ENCODE data around the gene EVI5L.
"Not testable (repeated sequence)": the region's sequence is repeated elsewhere in the genome, so short reads cannot be mapped to it uniquely, and the experiment has no call there.

The EVI5L gene

DNA sequence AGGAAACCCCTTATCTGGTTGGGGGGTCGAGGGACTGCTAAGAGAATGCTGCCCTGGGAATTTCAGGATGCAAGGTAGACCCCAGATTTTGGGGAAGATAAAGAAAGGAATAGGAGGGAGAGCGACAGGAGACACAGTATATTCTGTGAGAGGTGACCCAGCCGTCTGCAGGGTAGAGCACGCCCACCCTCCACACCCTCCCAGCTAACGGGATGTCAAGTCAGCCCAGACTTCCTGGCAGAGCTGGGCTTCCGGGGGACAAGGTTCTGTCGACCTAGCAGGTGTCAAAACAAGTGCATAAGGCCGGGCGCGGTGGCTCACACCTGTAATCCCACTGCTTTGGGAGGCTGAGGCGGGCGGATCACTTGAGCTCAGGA is 44.9 kb downstream of the EVI5L start:
- no peak for DNase-seq

DNA sequence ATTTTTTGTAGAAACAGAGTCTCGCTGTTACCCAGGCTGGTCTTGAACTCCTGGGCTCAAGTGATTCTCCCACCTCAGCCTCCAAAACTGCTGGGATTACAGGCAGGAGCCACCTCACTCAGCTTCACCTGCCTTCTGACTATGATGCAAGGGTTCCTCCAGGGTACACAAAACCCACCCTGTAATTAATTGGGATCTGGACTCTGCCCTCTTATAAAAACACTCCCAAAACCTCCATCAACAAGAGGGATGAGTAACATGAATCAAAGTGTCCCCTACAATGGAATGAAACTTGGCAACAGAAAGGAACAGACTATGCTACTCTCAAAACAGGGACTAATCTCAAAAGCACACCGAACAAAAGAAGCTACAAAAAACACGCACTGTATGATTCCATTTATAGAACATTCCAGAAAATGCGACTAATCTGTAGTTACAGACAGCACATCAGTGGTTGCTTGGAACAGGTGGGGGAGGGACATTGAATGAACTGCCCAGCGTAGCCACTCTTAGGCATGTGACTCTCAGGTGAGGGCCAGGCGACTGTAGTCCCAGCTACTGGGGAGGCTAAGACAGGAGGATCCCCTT is 47.3 kb downstream of the EVI5L start:
- DNase-seq = no peak

DNA sequence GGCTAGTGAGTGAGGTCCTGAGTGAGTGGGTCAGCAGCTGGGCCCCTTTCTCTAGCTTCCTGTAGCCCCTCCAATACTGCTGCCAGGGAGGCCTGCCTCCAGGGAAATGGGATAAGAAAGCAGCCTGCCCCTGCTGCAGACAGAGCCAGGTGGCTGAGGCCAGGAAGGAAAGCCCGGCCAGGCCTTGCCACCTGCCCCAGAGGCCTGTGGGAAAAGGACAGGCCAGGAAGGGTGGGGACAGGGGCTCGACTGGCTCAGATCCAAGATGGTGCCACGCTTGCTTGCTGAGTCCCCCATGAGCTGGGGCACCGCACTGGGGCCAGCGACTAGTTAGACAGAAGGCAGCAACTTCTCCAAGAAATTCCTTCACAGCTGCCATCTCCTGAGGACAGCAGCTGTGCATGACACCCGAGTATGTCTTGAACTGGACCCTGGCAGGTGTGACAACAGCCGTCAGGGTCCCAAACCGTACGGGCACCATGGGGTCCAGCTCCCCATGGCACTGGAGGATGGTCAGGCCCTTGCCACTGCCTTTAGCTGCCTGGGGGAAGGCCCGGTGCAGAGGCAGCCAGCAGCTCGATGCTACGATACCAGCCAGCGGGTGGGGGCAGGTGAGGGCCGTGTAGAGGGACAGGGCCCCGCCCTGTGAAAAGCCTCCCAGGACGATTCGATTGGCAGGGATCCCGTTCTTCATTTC is 49.2 kb downstream of the EVI5L start:
- no peak for DNase-seq

DNA sequence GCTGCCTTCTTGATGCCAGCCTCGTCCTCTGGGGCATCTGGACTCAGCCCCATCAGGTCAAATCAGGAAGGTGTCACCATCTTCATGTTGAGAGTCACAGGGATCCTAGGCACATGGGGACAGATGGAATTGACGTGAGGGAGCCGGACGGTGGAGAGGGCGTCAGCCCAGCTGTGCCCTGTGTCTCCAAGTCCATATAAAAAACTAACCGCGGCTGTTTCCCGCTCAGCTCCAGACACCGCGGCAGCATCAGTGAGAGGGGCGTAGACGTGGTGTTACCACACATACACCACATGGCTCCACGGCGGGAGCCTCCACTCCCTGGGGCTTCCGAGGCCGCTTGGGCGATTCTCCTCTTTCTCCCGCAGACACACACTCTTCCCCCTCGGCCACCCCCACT is 49.8 kb downstream of the EVI5L start:
- no peak for DNase-seq

DNA sequence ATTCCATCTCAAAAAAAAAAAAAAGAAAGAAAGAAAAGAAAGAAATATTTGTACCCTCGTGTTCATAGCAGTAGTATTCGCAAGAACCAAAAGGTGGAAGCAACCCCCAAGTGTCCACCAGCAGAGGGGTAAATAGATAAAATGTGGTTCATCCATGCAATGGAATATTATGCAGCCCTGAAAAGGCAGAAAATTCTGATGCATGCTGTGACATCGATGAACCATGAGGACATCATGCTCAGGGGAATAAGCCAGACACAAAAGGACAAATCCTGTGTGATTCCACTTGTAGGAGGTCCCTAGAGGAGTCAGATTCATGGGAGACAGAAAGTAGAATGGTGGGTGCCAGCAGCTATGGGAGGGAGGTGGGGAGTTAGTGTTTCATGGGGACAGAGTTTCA is 51.9 kb downstream of the EVI5L start:
- no peak for DNase-seq

DNA sequence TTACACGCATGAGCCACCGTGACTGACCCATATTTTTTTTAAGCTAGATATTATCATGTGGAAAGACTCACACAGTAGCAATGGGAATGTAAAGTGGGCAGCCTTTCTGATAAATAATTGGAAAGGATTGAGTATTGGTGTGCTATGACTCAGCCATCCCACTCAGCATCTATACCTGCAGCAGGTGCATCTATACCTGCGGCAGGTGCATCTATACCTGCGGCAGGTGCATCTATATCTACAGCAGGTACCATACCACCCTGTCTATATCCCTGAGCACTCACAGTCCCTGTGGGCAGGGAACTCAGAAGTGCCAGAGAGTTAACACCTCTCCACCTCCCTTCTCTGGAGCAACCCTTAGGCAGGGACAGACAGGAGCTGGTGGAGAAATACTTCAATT is 53.1 kb downstream of the EVI5L start:
- no peak for DNase-seq

DNA sequence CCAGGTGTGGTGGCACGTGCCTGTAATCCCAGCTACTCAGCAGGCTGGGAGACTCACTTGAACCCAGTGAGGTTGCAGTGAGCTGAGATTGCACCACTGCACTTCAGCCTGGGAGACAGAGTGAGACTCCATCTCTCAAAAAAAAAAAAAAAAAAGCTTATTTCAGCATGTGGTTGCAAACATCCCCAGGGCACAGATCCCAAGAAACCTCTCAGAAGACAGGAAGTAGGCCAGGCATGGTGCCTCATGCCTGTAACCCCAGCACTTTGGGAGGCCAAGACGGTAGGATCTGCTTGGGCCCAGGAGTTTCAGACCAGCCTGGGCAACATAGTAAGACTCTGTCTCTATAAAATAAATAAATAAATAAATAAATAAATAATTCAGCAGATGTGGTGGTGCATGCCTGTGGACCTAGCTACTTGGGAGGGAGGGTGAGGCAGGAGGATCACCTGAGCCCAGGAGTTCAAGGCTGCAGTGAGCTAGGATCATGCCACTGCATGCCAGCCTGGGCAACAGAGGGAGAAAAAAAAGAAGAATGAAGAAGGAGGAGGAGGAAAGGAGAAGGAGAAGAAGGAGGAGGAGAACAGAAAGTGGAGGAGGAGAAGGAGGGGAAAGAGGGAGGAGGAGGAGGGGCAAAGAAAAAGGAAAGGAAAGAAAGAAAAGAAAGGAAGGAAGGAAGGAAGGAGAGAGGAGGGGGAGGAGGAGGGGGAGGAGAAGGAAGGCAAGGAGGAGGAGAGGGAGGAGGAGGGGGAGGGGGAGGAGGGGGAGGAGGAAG is 54.0 kb downstream of the EVI5L start:
- DNase-seq = no peak

DNA sequence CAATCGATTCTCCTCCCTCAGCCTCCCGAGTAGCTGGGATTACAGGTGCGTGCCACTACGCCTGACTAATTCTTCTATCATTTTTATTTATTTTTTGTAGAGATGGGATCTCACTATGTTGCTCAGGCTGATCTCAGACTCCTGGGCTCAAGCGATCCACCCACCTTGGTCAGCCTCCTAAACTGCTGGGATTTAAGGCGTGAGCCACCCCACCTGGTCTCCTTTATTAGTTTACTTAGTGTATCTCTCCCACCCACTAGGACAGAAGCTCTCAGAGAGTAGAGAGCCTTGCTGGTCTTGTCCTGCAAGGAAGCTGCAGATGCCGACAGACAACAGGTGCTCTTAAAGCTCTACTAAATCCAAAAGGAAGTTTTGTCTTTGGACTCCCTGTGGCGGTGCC is 55.8 kb downstream of the EVI5L start:
- no peak for DNase-seq

DNA sequence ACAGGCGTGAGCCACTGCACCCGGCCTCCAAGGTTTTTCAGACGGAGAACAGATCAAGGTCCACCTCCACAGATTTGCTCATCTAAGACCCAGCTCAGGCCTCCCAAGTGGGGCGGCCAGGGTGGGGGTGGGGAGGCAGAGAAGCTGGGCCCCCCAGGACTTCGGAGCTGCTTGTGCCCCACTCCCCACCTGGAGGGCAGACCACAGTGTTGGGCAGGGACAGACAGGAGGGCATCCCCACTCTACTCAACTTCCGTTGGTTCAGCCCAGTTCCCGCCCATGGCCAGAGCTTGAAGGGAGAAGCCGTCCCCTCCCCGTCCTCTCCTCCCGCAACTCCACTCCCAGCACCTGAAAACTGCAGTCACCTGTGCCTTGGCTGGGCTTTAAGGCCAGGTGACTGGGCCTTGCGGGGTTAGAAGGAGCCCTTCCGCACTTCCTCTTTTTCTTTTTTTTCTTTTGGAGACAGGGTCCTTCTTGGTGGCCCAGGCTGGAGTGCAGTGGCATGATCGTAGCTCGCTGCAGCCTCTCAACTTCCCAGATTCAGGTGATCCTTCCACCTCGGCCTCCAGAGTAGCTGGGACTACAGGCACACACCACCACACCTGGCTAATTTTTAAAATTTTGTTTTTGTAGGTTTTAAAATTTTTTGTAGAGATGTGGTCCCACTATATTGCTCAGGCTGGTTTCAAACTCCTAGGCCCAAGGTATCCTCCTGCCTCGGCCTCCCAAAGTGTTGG is 57.6 kb downstream of the EVI5L start:
- no peak for DNase-seq

DNA sequence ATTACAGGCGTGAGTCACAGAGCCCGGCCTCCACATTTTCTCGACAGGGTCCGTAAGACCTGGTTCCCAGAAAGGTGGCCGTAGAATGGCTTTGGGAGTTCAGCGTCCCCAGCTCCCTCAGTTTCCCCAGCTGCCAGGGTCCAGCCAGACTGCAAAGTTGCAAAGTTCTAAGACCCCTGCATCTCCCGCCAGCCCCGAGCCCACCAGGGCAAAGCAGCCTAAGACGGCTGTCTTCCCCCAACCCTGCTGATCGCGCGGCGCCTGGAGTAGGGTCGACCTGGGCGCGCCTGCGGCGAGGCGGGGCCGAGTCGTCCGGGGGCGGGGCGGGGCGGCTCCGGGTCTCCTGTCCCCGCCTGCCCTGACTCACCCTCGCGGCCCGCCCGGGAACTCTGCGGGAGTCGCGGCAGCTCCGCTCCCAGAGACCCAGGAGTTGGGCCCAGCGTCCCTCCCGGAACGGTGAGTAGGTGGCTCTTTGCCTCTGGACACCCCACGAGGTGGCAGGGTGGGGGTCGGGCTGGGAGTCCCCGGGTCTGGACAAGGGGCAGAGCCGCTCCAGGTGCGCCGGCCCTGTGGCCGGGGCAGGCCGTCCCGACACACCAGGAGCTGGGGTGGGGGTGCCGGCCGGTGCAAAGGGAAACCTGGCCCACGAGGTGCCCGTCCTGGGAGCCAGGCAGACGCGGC is 58.3 kb downstream of the EVI5L start, which contains the start of gene LRRC8E:
Gene LRRC8E, plus strand, starts transcription at position 366 of the 681 bp plus-strand sequence. CDS start 7,094 bp downstream, outside the sequence.
- DNase-seq = no peak

DNA sequence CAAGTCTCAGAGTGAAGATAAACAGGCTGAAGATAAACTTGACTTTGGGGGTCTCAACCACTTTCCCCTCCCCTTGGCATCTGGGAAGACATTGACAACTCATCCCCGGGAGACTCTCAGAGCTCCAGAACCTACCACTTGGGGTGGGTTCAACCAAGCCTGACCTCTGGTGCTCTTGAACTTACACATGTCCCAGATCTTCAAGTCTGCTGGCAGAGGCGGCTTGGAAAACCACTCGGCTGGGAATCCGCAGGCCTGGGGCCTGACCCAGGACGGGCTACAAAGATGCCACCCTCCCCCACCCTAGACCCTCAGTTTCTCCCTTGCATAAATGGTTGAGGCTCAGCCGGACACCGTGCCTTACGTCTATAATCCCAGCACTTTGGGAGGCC is 58.8 kb downstream of the EVI5L start:
- DNase-seq = no peak

DNA sequence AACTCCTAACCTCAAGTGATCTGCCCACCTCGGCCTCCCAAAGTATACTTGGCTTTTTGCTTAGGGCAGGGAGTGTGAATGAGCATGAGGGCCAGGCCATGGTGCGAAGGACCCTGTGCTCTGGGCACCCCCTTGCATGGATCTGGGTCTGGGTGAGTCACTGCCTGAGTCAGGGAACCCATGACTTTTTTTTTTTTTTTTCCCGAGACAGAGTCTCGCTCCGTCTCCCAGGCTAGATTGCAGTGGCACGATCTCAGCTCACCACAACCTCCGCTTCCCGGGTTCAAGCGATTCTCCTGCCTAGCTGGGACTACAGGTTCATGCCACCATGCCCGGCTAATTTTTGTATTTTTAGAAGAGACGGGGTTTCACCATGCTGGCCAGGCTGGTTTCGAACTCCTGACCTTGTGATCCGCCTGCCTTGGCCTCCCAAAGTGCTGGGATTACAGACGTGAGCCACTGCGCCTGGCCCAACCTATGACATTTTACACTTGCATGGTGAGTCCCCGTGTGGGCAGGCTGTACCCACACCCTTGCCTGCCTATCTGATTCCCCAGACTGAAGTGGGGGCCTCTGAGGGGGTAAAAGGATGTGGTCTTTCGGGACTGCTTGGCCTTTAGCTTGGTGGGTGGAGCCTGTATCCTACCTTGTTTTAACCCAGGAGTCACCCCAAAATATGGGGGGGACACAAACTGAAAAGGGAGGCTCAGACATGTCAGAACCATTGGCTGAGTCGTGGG is 63.5 kb downstream of the EVI5L start:
- DNase-seq = not testable (repeated sequence)

DNA sequence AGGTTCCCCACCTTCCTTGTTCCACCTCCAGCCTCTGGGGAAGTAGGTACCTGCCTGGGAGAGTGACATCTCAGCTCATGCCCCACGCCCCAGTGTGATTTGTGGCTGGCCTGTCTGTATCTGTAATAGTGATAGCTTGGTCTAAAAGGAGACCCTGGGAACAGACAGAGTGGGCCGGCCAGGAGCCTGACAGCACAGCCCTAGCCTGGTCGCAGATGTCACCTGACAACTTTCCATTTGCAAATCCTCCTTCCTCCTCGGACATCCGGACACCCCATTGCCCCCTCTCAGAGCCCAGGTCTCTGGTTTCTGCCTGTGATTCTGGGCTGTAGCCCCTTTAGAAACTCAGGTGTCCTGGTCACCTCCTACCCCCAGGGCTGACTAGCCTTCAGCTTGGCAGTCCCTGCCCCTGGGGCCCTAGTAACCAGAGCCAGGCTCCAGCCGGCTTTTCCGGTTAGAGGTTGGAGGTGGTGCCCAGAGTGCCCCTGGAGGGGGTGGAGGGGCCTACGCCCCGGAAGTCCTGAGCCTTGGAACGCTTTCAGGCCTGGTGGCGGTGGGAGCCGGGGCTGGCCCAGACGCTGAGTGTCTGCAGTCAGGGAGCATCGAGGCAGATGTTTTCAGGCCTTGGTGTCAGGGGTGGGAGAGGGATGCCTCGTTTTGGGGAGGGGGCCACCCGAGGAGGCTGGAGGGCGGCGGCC is 64.7 kb downstream of the EVI5L start:
- no peak for DNase-seq

DNA sequence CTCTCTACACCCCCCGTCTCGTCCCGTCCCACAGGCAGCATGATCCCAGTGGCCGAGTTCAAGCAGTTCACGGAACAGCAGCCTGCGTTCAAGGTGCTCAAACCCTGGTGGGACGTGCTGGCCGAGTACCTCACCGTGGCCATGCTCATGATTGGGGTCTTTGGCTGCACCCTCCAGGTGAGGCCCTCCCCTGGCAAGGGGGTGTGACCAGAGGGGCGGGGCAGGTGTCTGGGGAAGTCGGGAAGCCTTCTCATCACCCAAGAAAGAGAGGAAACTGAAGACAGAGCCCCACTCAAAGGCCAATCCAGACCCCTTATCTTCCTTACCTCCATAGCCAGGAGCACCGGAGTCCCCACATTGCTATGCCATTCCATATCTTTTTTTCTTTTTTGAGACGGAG is 65.5 kb downstream of the EVI5L start:
- DNase-seq = no peak

DNA sequence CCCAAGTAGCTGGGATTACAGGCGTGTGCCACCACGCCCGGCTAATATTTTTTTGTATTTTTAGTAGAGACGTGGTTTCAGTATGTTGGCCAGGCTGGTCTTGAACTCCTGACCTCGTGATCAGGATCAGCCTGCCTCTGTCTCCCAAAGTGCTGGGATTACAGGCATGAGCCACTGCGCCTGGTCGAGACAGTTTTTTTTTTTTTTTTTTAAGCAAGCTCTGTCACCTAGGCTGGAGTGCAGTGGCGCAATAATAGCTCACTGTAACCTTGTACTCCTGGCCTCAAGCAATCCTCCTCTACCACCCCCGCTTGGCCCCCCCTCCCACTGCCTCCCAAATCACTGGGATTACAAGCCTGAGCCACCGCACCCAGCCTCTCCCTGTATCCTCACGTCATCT is 67.3 kb downstream of the EVI5L start:
- no peak for DNase-seq

DNA sequence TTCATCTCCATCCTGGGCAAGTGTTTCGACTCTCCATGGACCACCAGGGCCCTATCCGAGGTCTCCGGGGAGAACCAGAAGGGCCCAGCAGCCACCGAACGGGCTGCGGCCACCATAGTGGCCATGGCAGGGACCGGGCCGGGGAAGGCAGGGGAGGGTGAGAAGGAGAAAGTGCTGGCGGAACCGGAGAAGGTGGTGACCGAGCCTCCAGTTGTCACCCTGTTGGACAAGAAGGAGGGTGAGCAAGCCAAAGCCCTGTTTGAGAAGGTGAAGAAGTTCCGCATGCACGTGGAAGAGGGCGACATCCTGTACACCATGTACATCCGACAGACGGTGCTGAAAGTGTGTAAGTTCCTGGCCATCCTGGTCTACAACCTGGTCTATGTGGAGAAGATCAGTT is 68.9 kb downstream of the EVI5L start:
- DNase-seq = no peak

DNA sequence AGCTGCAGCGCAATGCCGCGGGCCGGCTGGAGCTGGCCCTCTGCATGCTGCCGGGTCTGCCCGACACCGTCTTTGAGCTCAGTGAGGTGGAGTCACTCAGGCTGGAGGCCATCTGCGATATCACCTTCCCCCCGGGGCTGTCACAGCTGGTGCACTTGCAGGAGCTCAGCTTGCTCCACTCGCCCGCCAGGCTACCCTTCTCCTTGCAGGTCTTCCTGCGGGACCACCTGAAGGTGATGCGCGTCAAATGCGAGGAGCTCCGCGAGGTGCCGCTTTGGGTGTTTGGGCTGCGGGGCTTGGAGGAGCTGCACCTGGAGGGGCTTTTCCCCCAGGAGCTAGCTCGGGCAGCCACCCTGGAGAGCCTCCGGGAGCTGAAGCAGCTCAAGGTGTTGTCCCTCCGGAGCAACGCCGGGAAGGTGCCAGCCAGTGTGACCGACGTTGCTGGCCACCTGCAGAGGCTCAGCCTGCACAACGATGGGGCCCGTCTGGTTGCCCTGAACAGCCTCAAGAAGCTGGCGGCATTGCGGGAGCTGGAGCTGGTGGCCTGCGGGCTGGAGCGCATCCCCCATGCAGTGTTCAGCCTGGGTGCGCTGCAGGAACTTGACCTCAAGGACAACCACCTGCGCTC is 69.8 kb downstream of the EVI5L start:
- no peak for DNase-seq

DNA sequence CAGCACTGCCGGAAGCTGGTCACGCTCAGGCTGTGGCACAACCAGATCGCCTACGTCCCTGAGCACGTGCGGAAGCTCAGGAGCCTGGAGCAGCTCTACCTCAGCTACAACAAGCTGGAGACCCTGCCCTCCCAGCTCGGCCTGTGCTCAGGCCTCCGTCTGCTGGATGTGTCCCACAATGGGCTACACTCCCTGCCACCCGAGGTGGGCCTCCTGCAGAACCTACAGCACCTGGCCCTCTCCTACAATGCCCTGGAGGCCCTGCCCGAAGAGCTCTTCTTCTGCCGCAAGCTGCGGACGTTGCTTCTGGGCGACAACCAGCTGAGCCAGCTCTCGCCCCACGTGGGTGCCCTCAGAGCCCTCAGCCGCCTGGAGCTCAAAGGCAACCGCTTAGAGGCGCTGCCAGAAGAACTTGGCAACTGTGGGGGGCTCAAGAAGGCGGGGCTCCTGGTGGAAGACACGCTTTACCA is 70.4 kb downstream of the EVI5L start:
- no peak for DNase-seq

DNA sequence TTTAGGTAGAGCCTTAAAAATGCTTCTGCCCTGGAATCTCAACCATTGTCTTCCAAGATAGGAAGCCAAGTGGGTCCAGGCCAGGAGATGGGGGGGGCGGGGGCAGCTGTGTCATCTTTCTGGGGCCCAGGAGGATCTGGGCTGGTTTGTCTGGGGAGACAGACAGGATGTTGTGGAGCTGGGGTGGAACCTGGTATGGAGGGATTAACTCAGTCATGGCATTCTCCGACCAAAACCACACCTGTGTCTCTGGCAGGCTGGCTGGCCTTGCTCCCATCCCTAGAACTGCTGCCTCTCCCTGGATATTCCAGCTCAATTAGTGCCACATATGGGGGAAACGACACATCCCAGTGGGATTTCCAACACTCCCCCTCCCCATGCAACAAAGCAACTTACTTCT is 70.9 kb downstream of the EVI5L start:
- no peak for DNase-seq

DNA sequence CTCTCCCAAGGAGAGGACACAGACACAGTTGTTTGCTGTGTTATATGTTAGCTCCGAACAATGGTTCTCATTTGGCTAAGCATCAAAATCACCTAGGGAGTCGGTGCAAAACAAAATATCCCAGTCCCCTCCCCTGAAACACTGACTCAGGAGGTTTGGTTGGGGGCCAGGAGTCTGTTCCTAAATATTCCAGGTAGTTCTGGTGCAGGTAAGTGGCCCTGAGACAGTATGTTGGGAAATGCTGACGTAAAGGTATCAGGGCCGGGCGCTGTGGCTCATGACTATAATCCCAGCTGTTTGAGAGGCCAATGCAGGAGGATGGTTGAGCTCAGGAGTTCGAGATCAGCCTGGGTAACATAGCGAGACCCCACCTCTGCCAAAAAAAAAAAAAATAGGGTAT is 71.3 kb downstream of the EVI5L start:
- DNase-seq = no peak

DNA sequence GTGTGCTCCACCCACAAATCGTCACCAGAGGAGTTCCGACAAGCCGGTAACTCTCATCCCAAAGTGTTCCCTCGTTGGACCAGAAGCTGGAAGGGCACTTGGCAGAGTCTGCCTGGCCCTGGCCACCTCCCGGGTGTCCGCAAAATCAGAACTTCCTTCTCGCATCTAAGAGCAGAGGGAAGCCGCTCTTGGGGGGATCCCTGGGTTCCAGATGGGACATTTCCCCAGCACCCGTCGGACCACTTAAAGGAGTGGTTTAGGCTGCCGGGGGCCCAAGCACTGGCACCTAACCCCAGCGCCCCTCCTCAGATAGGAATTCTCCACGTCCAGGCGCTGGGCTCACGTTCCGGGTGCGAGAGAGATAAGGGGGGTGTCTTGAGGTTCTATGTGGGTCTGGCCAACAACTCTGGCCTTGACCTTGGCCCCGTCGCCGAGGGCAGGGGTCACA is 72.8 kb downstream of the EVI5L start:
- DNase-seq = no peak

Data from NCI-H1436 treated with DMSO at 0.1 percent for 48 hours (cell line).